Activated T-cell treated with anti-CD3 and anti-CD28 coated beads for 4 hours (primary cell): ENCODE results near the gene LTN1.
"Not testable (repeated sequence)": the region's sequence is repeated elsewhere in the genome, so short reads cannot be mapped to it uniquely, and the experiment has no call there.

Source experiments
- DNase-seq: peaks from one replicate; pipeline ENCODE4 v3.0.0-alpha.2; 2020

Gene LTN1

GRCh38 chr21:28992526-28993292 is at the start of gene LTN1:
LTN1 (minus strand) TSS chr21:28992877; CDS start chr21:28992805, 72 bp downstream.
- DNase-seq: peak; percentile 99

- DNase-seq: no peak
Observed at GRCh38 chr21:29034678-29035077, 42.0 kb upstream of the LTN1 start.

- DNase-seq: no peak
Observed at GRCh38 chr21:29033871-29034270, 41.2 kb upstream of the LTN1 start.

GRCh38 chr21:29033301-29033700 is 40.6 kb upstream of the LTN1 start:
- no peak for DNase-seq

- no peak for DNase-seq
Observed at GRCh38 chr21:29030909-29031308, 38.2 kb upstream of the LTN1 start.

- DNase-seq: no peak
Observed at GRCh38 chr21:29029524-29029923, 36.8 kb upstream of the LTN1 start.

GRCh38 chr21:29025328-29025713 is 32.6 kb upstream of the LTN1 start:
- DNase-seq: no peak

- DNase-seq: peak; percentile 91
Observed at GRCh38 chr21:29024474-29025327, 32.0 kb upstream of the LTN1 start, which contains the start of gene USP16. USP16 (plus strand) TSS chr21:29024668; CDS start chr21:29027914, 3,246 bp downstream.

GRCh38 chr21:29022166-29022565 is 29.5 kb upstream of the LTN1 start:
- no peak for DNase-seq

- no peak for DNase-seq
Observed at GRCh38 chr21:29018540-29018939, 25.9 kb upstream of the LTN1 start.

GRCh38 chr21:29017639-29018237 is 25.1 kb upstream of the LTN1 start:
- no peak for DNase-seq

GRCh38 chr21:29011236-29011635 is 18.6 kb upstream of the LTN1 start:
- not testable (repeated sequence) for DNase-seq

GRCh38 chr21:29008367-29008766 is 15.7 kb upstream of the LTN1 start:
- DNase-seq: no peak

- DNase-seq: no peak
Observed at GRCh38 chr21:29007810-29008209, 15.1 kb upstream of the LTN1 start.

GRCh38 chr21:29007135-29007534 is 14.5 kb upstream of the LTN1 start:
- no peak for DNase-seq

GRCh38 chr21:29005696-29006095 is 13.0 kb upstream of the LTN1 start:
- DNase-seq: no peak

- DNase-seq: peak; percentile 88
Observed at GRCh38 chr21:29002442-29003144, 9.9 kb upstream of the LTN1 start.

- no peak for DNase-seq
Observed at GRCh38 chr21:28993293-28993629, 584 bp upstream of the LTN1 start.

- no peak for DNase-seq
Observed at GRCh38 chr21:28991861-28992525, 684 bp downstream of the LTN1 start.

- DNase-seq: not testable (repeated sequence)
Observed at GRCh38 chr21:28988146-28988545, 4.5 kb downstream of the LTN1 start.

- DNase-seq: no peak
Observed at GRCh38 chr21:28986677-28987076, 6.0 kb downstream of the LTN1 start.

- DNase-seq: no peak
Observed at GRCh38 chr21:28982637-28983036, 10.0 kb downstream of the LTN1 start.
